Stimulated activated CD8-positive, alpha-beta memory T cell treated with anti-CD3 and anti-CD28 coated beads, Interleukin-12 subunit alpha, Interleukin-12 subunit beta, amount 100 ng/mL, for 4 hours (primary cell): ENCODE measurements around the gene KPTN.

Experiments
- DNase-seq: peaks from one replicate; pipeline ENCODE4 v3.0.0-alpha.2; 2020; ENCODE audit warnings: low read depth

The KPTN gene

DNA sequence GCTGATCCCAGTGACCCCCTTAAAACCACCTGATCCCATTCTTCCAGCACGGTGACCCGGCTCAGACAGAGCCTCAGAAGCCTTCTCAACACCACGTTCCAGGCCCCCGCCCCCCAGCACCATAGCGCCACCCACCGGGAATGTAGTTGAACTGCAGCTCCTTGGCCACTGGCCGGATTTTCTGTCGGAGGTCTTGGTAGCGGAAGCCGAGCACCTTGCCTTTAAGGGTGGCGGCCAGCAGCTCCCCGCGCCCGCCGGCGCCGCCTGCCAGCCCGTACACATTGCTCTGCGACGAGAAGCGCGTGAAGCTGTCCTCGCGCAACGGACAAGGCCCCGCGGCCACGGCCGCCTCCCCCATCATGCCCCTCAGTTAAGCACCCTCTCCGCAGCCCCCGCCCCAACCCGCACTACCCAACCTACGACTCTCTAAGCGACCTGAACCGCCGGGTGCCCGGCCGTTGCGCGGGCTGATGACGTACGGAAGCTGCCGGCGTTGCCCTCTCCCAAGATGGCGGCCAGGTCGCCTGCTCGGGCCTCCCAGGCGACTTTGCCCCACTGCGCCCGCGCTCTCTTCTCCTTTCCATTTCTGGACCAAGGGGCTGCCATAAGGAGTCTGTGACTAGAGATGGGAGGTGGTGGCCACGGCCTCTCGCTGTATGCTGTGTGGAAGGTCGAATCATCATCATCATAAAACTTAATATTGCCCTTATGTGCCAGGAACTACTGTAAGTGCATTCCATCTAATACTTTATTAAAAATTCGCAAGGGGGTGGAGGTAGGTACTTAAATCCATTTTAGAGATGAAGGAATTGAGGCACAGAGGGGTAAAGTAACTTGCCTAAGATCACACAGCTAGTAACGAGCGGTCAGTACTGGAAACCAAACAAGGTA lies at the start of gene KPTN:
Gene KPTN (minus strand): TSS at position 420 of the 891 bp plus-strand sequence. CDS start 59 bp downstream, at position 361.
- DNase-seq, result peak; percentile 82

DNA sequence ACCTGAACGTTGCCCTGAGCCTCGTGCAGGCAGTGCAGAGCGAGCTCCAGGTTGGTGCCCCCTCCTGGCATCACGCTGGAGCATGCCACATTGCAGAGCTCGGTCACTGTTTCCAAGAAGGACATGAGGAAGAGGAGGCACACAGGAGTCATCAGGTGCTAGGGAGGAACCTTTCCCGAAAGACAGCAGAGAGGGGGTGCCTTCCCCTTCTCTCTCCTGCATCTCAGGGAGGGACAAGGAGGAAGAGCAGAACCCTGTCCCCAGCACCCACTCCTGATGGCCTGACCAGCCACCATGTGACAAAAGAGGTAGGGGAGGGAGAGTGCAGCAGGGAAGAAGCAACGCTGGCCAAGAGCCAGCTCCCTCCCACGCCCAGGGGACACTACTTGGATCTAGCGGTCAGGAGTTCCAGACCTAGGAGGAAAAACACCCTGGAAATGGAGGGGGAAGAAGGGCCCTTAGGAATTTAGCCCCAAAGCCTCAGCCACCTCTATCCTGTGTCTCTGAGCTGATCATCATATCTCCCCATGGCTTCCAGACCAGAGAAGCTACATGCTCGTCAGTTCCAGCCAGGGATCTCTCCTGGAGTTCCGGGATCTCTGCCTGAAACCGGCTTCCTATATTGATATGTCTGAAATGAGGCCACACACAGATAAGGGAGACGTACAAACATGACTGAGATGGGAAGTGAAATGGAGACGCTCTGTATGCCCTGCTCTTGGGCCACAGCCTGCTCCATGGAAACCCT lies 47.8 kb upstream of the KPTN start:
- DNase-seq, result no peak

DNA sequence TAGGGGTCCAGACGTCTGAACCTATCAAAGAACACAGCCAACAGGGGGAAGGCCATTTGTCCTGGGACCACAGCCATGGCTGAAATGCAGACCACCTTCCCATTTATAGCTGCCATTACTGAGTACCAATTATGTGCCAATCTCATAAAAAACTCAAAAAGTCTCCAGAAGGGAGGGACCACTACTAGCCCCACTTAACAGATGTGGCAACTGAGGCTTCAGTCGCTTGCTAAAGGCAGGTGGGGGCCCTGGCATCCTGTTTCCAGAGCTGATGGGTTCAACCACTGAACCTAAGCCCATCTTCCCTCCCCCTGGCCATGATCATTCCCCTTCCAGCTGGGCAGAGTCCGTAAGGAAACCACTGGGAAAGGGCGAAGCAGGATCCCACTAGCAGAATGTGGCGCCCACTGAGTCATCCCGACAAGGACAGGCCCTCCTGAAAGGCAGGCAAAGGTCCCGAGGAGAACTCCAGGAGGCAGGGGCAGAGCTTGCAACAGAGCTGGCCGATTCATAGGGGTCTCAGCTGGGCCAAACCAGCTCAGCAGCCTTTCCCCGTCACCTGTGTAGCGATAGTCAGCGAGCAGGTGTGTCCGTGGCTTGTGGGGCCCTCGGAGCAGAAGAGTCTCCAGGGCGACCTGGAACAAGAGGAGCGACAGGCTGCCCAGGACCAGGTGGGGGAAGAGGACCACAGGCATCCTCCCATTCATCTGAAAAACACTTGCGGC lies 45.2 kb upstream of the KPTN start:
- no peak for DNase-seq

DNA sequence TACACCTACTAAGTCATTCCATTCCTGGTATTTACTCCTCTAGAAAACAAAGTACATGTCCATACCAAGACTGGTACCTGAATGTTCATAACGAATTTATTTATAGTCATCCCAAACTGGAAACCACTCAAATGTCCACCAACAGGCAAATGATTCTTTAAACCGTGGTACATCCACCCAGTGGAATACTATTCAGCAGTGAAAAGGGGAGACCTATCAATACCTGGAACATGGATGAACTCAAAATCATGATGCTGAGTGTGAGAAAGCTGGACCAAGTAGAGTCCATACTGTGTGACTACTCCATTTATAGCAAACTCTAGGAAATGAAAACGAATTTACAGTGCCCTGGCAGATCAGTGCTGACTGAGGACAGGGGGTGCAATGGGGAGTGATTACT lies 42.8 kb upstream of the KPTN start:
- DNase-seq, result no peak

DNA sequence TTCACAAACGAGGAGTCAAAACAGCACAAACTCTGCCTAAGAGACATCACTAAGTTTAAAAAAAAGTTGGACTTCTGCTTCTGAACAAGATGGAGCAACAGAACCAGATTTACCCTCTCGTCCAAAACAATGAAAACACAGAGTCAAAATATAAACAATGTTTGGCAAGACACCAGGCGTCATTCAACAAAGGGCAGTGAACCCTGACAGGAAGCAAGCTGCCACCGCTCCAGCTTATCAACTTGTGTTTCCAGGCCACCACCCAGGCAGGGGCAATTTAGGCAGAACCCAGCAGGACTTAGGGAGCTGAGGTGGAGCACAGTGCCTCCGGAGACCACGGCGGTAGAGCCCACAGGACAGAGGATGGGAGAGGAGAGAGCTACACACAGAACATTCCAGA lies 39.5 kb upstream of the KPTN start:
- no peak for DNase-seq

DNA sequence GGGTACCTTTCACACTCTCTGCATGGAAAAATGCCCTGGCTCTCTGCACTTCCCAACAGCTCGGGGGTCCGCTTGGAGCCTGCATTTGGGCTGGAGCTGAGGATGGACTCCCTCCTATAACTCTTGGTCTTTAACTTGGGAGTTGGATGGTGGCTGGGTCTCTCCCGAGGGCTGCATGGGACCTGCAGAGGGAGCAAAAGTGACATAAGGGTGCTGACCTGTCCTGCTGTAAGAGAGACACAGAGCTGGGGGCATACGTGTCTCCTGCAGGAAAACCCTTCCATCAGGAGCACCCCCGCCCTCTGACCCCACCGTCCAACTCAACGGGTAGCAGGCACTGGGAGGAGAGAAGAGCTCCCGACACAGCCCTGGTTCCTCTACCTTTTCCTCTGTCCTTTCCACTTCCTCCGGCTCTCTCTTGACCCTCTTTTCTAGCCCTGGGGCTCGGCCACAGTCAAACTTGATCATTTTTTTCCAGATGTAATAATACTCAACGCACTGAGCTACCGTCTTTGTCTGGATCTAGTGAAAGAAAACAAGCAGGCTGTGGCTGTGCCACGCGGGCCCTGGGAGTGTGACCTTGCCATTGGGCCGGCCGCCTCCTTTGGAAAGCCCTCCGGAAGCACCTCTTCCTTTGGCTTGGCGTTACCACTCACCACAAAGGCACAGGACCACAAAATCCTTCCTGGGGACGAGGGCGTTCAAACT lies 37.6 kb upstream of the KPTN start:
- no peak for DNase-seq

DNA sequence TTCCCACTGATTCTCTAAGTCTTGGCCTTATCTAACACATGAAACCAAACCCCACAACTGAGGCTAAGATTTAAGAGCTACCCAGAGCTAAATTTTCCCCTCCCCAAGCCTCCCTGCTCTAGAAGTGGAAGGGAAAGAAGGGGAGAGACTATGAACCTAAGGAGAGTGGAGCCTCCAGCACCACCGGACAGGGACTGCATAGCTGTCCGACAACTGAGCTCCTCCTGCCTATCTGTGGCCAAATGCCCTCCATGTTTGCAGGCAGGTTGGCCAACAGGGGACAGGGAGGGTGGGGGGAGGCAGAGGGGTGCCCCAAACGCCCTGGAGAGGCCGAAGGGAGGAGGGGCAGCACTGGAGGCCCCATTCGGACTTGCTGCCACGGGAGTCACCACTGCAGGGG lies 36.8 kb upstream of the KPTN start:
- DNase-seq, result no peak

DNA sequence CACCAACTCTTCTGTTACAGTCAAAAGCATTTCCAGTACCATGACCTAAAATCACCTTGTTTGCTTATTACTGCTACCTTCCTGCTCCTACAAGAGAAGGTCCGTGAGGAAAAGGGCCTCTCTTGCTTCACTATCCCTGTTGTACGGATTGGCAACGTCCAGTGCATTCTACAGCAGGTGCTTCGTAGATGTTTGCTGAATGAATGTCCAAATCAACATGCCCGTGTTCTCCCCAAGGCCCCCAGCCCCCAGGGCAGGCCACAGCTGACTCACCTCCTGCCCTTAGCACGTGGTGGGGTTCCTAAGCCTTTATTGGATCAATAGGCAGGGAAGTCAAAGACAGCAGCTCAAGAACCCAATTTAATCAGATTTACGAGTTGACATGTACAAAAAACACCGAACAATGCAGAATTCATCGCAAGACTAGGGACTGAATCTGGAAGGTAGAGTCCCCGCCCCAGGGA lies 36.4 kb upstream of the KPTN start:
- no peak for DNase-seq

DNA sequence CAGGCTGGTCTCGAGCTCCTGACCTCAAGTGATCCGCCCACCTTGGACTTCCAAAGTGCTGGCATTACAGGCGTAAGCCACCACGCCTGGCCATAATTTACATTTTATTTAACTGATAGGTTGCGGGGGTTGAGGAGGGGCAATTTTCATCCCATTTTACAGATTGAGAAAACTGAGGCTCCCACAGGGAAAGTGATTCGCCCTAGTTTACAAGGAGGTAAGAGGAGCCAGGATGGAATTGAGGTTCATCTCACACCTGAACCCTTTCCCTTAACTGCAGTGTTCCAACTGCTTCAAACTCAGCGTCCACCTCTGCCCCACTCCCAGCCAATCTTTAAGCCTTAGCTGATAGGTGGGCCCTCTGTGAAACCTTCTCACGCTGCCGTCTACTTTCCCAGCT lies 34.8 kb upstream of the KPTN start:
- no peak for DNase-seq

DNA sequence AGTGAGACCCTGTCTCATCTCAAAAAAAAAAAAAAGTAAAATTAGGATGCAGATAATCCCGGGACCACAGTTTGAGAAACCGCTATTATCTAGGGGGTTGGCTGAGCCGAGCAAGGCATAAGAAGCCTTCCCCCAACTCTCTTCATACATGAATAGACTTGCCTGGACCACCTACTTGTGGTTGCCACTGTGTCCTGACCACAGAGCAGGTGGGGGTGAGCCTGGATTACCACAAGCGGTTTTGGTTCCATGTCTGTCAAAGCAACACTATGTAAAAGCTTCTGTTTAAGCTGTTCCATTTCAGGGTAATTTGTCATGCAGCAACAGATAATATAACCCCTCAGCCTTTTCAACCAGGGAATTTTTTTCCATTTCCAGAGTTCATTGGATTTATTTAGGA lies 34.1 kb upstream of the KPTN start:
- DNase-seq, result peak; percentile 58

DNA sequence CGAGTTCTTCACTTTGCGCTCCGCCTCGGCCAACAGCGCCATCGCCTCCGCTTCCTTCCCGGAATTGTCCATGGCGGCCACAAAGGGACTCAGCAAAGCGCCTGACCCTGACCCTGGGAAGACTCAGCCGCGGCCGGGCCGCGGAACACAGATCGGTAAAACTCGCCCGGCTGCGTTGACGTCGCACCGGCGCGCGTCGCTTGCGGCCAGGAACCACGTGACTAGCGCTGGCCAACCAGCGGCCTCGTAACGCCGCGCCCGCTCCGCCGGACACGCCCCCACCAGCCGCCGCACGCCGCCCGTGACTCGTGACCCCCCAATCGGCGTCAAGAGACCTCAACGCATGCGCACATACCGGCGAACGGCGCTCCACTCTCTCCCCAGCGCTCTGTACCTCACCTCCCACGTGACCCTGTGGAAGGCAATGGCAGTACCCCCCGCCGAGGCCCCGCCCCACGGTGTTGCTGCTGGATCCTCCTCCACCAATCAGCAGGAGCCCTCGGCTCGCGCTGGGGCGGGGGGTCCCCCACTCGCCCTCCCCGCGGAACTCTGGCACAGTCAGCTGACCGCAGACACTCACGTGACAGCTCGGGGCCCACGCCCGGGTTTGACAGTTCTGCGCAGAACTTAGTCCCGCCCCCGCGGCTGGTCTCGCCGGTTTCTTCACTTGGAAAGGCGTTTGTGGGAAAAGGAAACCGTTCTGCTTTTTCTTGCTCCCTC lies 31.0 kb upstream of the KPTN start, which contains the start of gene NAPA:
Gene NAPA (minus strand): TSS at position 195 of the 720 bp plus-strand sequence. CDS start 123 bp downstream, at position 72.
- DNase-seq, result peak; percentile 100

DNA sequence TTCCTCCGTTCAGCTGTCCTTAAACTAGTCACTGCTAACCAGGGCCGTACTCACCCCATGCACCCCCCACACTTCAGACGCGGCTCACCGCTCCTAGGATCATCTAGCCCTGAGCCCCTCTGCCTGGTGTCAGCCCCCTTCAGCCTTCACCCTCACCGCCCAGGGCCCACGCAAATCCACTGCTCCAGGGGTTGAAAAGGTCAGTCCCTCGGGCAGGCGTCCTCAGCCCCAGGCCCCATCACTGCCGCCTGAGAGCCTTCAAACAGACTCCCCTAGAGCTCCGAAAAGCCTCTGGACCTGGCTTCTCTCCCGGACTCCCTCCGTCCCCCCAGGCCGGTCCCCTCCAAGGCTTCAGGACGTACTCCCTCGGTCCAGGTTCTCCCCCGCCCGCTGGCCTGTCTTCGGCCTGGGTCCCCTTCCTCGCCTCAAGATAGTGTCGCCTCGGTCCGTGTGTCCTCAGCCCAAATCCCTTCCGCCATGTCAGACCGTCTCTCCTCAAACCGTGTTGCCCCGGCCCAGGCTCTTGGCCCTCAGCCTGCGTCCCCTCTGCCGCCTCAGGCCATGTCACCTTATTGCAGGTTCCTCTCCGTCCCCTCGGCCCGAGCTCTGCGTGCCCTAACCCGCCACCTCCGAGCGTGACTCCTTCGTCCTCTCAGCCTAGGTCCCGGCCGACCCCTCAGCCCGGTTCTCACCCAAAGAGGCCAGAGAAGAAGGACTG lies 30.3 kb upstream of the KPTN start:
- no peak for DNase-seq

DNA sequence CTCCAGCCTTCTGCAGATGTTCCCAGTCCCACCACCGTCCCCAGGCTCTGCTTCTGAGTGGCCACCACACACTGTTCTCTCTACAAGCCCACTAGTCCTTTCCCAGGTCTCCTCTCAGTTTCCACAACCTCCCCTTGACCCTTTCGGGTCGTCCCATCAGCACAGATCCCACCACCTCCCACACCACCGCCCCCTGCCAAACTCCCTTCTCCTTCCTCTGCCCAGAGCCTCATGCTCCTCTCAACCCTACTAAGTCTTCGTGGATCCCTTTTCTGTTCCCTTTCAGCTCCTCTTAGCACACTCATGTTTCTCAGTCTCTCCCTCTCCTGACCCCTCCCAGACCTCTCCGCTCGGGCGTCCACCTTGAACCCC lies 28.9 kb upstream of the KPTN start:
- DNase-seq, result no peak

DNA sequence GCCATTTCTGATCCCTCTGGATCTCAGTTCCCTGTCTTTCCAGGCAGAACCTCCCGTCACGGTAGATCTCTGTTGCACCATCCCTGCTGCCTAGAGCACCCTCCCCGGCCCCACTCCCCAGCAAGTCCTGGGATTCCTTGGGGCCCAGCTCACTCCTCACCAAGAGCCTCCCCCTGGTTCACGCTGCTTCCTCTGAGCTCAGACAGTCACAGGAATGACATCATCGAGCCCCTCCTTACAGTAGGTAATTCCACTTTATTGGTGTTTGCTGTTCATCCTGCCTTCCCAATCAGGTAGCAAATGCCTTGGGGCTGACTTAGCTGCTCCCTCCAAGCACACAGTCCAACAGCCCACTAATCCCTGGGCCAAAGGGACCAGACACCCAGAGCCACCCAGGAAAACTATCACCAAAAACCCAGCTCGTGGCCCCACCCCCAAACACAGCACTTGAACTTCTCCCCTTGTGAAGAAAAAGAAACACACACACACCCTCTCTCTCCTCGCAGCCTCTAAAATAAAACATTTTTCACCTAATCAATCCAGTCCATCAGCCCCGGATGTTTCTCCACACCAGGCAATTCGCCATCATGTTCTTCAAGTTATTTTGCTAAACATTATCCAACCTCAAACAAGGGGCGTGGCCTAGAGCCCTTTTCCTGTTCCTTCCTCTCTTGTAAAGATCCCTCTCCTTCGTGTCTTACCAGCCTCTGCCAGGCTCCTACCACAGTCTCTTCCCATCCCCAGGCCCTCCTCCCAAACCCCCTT lies 28.3 kb upstream of the KPTN start:
- no peak for DNase-seq

DNA sequence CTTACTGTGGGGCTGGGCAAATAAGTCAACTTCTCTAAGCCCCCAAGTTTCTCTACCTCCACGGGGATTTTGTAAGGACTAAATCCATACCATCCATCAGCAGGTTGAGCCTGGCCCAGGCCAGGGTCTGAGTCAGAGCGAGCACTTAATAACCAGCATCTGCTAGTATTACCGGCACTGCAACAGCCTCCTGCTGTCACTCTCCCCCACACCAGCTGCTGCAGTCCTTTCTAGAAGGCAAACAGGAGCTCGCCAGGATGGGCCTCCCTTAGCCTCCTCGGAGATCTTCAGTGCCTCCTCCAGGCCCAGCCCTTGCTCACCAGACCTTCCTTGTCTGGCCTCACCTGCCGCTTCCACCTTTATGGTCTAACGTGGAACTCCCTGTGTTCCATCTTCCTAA lies 27.7 kb upstream of the KPTN start:
- no peak for DNase-seq

DNA sequence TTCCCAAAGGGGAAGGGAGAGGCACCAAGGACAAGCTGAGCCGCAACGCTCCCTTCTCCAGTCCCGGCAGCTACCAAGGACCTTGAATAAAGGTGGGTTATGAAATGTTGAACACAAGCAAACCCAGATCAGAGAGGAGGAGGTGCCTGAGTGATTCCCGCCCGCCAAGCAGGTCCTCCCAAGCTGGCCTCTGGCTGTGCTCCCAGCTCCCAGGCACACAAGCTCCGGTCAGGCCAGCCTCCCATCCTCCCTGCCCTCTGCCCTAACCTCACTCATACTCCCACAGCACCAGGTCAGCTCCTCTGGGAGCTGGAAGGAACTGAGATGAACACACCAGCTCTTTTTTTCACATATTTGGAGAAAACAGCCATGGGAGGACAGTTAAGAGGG lies 27.1 kb upstream of the KPTN start:
- no peak for DNase-seq

DNA sequence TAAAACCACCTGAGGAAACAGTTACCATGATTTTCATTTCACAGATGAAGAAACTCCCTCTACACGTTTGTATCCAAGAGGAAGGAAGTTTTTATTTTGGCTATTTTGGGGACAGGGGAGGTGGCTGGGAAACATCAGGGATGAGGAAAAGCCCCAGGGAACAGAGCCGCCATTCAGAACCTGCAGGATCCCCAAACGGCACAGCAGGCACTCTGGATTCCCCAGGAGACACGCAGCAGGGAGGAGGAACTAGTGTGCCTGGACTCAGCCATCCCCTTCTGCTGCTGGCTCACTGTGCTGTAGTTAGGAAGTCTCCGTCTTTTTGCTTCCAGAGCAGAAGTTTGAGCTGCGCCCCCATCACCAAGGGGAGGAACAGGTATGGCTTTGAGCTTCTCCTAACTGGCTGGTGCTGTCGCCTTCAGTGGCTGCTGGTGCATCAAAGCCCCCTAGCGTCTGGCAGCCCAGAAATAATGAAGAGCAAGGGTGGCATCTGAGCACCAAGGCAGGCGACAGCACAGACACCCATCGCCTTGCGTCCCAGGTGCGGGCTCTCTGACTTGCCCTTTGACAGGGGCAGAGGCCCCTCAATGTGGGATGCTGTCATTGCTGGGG lies 26.6 kb upstream of the KPTN start:
- no peak for DNase-seq

DNA sequence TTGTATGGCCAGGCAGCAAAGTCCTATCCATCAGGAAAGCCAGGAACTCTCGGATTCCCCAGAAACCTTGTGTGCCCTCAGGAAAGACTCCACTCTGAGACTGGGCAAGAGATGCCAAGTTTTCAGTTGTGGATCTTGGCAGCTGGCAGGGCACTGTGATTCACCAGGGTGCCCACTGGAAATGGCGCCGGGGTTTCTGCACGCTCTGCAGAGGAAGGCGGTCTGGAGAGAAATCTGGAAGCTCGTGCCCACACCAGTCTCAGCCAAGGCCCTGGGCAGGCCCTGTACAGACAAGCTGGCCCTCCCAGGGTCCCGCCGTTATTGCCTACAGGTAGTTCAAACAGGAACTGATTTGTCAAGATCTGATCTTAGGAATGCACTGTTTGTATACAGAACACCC lies 26.0 kb upstream of the KPTN start:
- no peak for DNase-seq

DNA sequence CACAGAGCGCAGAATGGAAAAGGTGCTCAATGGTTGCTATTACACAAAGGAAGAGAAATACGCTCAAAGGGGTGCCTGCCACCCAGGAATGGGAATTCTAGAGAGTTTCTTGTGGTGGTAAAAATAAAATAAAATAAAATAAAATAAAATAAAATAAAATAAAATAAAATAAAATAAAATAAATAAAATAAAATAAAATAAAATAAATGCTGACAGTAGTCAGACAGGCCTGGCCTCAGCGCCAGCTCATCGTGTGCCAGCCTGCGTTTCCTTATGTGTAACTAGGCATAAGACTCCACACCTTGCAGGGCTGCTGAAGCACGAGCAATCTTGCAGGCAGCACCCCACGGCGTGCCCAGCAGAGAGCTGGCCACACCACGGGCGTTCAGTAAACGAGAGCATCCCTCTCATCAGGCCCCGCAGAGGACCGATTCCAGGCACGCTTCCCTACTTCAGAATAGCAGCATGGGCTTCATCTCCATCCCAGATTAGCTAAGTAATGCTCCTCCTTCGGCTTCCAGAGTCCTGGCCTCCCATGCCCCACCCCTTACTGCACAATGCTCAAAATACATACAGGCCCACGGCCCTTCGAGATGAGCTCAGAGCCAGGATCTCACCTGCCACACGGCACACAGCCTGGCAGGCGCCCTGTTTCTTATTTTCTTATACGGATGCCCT lies 25.3 kb upstream of the KPTN start:
- no peak for DNase-seq
